ENCODE results near the gene MYO1D.
A peak's percentile ranks its signal among the peaks of the same experiment; 100 is the strongest.

DNA sequence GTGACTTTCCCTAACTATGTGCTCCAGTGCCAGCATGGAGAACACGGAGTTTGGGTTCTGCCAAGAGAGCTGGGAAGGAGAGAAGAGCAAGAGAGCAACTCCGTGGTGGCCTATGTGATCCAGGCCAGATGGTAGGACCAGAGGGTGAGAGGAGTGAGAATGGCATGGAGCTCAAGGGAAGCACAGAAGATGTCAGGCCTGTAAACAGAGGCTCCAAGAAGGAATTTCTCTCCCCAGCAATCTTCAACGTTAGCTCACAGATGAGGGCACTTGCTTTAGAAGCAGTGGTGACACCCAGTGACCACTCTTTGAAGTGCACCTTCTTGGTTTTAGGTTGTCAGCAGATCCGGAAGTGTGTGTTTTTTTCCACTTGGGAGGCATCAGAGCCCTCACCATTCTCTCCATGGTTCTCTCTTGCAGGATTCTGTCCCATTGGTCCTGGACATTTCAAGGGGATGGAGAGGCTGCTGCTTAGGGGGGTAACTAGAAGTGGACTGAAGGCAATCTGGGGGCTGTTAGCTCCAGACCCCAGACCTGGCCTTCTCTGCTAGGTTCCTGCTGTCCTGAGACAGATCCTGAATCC is 33.0 kb upstream of the MYO1D start:
- TF ChIP-seq, protein P1, sequence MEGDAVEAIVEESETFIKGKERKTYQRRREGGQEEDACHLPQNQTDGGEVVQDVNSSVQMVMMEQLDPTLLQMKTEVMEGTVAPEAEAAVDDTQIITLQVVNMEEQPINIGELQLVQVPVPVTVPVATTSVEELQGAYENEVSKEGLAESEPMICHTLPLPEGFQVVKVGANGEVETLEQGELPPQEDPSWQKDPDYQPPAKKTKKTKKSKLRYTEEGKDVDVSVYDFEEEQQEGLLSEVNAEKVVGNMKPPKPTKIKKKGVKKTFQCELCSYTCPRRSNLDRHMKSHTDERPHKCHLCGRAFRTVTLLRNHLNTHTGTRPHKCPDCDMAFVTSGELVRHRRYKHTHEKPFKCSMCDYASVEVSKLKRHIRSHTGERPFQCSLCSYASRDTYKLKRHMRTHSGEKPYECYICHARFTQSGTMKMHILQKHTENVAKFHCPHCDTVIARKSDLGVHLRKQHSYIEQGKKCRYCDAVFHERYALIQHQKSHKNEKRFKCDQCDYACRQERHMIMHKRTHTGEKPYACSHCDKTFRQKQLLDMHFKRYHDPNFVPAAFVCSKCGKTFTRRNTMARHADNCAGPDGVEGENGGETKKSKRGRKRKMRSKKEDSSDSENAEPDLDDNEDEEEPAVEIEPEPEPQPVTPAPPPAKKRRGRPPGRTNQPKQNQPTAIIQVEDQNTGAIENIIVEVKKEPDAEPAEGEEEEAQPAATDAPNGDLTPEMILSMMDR (IDR thresholded peaks at IDR 0.05): peak; percentile 55 to 59 (median 58)
- TF ChIP-seq POLR2A (IDR thresholded peaks at IDR 0.05): no peak
